HCT116 (cell line): ENCODE data around the gene PCDH9.

Experiments
- ATF3 ChIP-seq: IDR thresholded peaks from 2 replicates; pipeline ENCODE4 v1.6.1; 2012
- CEBPB ChIP-seq: IDR thresholded peaks from 2 replicates; pipeline ENCODE4 v1.6.1; 2012; ENCODE audit warnings: low read depth
- CTCF ChIP-seq, 3 experiments: fragments of 200-600 bp in 1 of 3; sonication (generic) in 1 of 3; IDR thresholded peaks in 2 of 3; conservative IDR thresholded peaks in 1 of 3; 2 replicates each; pipeline ENCODE4 v1.5.1; 2012 to 2017; ENCODE audit warnings: low read depth in 2 of 3, low read length in 2 of 3, antibody characterized with exemption in 1 of 3, borderline replicate concordance in 1 of 3, control low read depth in 1 of 3, mild to moderate bottlenecking in 1 of 3, mixed read lengths in 1 of 3, mixed run types in 1 of 3, moderate library complexity in 1 of 3; ENCODE audit not compliant: insufficient read depth in 1 of 3
- EZH2phosphoT487 ChIP-seq: fragments of 200-600 bp; IDR thresholded peaks from 2 replicates; pipeline ENCODE4 v1.6.1; 2018; ENCODE audit warnings: antibody characterized with exemption, borderline replicate concordance
- MAX ChIP-seq: IDR thresholded peaks from 2 replicates; pipeline ENCODE4 v1.6.1; 2012
- POLR2A ChIP-seq: IDR thresholded peaks from 2 replicates; pipeline ENCODE4 v1.7.0; 2011; ENCODE audit warnings: borderline replicate concordance; ENCODE audit not compliant: insufficient read depth, insufficient read length; ENCODE audit errors: extremely low read depth
- POLR2AphosphoS5 ChIP-seq: IDR thresholded peaks from 2 replicates; pipeline ENCODE4 v1.6.1; 2011; ENCODE audit warnings: mild to moderate bottlenecking, low read depth, low read length, moderate library complexity
- SP1 ChIP-seq: IDR thresholded peaks from 2 replicates; pipeline ENCODE4 v1.6.1; 2012; ENCODE audit warnings: low read depth
- TCF7L2 ChIP-seq: IDR thresholded peaks from 2 replicates; pipeline ENCODE4 v1.7.0; 2011; ENCODE audit warnings: borderline replicate concordance, inconsistent platforms; ENCODE audit not compliant: insufficient read depth, insufficient read length; ENCODE audit errors: extremely low read depth

- TF ChIP-seq POLR2A (no peak), CTCF (IDR thresholded peaks at IDR 0.05 in 2 of 3, conservative IDR thresholded peaks at IDR 0.05 in 1 of 3; ENCODE audit: borderline replicate concordance in 1 of 3, insufficient read depth in 1 of 3, low read depth in 2 of 3, low read length in 2 of 3) (no peak), CEBPB (no peak), ATF3 (no peak), EZH2phosphoT487 (no peak), SP1 (no peak), POLR2AphosphoS5 (no peak), TCF7L2 (no peak), MAX (no peak)
Observed at GRCh38 chr13:66926851-66927524, 303.1 kb downstream of the PCDH9 start.
